Measurements from ENCODE around the gene ZC3HAV1. TPM values are rescaled to one million over a fixed set of nuclear protein-coding genes. Genes with fewer than 3 reads are reported as not detected.

The ZC3HAV1 gene
- total RNA-seq, 4 donors from 2014 or later = 24.4 to 29.7 (median 27.6) TPM

GRCh38 chr7:139034336-139034735 lies 75.2 kb downstream of the ZC3HAV1 start:
- no peak for TF ChIP-seq CTCF (IDR thresholded peaks at IDR 0.05; ENCODE audit: low read depth)

GRCh38 chr7:139033346-139034114 lies 76.0 kb downstream of the ZC3HAV1 start:
- TF ChIP-seq CTCF (IDR thresholded peaks at IDR 0.05; ENCODE audit: low read depth) = no peak

- no peak for TF ChIP-seq CTCF (IDR thresholded peaks at IDR 0.05; ENCODE audit: low read depth)
Measured at GRCh38 chr7:139032473-139032872, 77.0 kb downstream of the ZC3HAV1 start.

- TF ChIP-seq CTCF (IDR thresholded peaks at IDR 0.05; ENCODE audit: low read depth) = no peak
Measured at GRCh38 chr7:139029353-139029752, 80.2 kb downstream of the ZC3HAV1 start.

- TF ChIP-seq CTCF (IDR thresholded peaks at IDR 0.05; ENCODE audit: low read depth) = no peak
Measured at GRCh38 chr7:139026551-139026950, 83.0 kb downstream of the ZC3HAV1 start.

GRCh38 chr7:139023076-139023475 lies 86.4 kb downstream of the ZC3HAV1 start:
- no peak for TF ChIP-seq CTCF (IDR thresholded peaks at IDR 0.05; ENCODE audit: low read depth)

- TF ChIP-seq CTCF (IDR thresholded peaks at IDR 0.05; ENCODE audit: low read depth) = no peak
Measured at GRCh38 chr7:139022286-139022685, 87.2 kb downstream of the ZC3HAV1 start.
